IMR-90 (cell line): Measurements from ENCODE around the gene IL36RN. TPM values are rescaled to one million over a fixed set of nuclear protein-coding genes. Genes with fewer than 3 reads are reported as not detected.

Experiments used
- ATAC-seq: fragments of 200-7000 bp; cut with Tn5 transposase; 2 replicates; pipeline ENCODE4 v1.9.1; 2020; ENCODE audit warnings: low read depth, mild to moderate bottlenecking, moderate library complexity
- BruUV-seq: library from RNA; stranded (reverse); fragments of 400-500 nt; replicated peaks from 2 replicates; lab custom pipeline; 2021; lab: Mats Ljungman, UMichigan
- CTCF ChIA-PET: fragments of 300-600 bp; formaldehyde crosslinking; extraction: SDS; loops from one replicate; lab custom pipeline; 2021; ENCODE audit warnings: antibody characterized with exemption; lab: Yijun Ruan, JAX
- POLR2A ChIA-PET: fragments of 300-600 bp; sonication (Branson Sonifier 250); formaldehyde crosslinking; loops from one replicate; lab custom pipeline; 2022; ENCODE audit warnings: antibody characterized with exemption; ENCODE audit not compliant: unreplicated experiment; lab: Charles Lee
- DNase-seq: peaks from one replicate; pipeline ENCODE4 v3.0.0; 2013
- H2AFZ ChIP-seq: replicated peaks from 2 replicates; pipeline ENCODE3; 2013; ENCODE audit warnings: low read length, mild to moderate bottlenecking; ENCODE audit not compliant: poor library complexity
- H2AK5ac ChIP-seq: 2 replicates; pipeline ENCODE4 v1.6.1; 2013; ENCODE audit warnings: low read depth, low read length, inconsistent platforms
- H2AK9ac ChIP-seq: replicated peaks from 2 replicates; pipeline ENCODE3; 2013; ENCODE audit warnings: mild to moderate bottlenecking, low read depth, low read length, moderate library complexity; ENCODE audit not compliant: poor library complexity
- H2BK120ac ChIP-seq: 2 replicates; pipeline ENCODE4 v1.6.1; 2013; ENCODE audit warnings: low read depth, low read length, inconsistent platforms
- H2BK15ac ChIP-seq: 3 replicates; pipeline ENCODE4 v1.6.1; 2013; ENCODE audit warnings: low read depth, low read length, inconsistent platforms
- H2BK20ac ChIP-seq: 2 replicates; pipeline ENCODE4 v1.6.1; 2013; ENCODE audit warnings: low read depth, mild to moderate bottlenecking, inconsistent platforms, low read length, moderate library complexity
- H2BK5ac ChIP-seq: 2 replicates; pipeline ENCODE4 v1.6.1; 2013; ENCODE audit warnings: mild to moderate bottlenecking, low read depth, low read length, inconsistent platforms; ENCODE audit not compliant: poor library complexity, severe bottlenecking
- H3K14ac ChIP-seq: replicated peaks from 2 replicates; pipeline ENCODE4 v1.6.1; 2013; ENCODE audit warnings: low read depth, low read length, inconsistent platforms
- H3K18ac ChIP-seq: 2 replicates; pipeline ENCODE4 v1.6.1; 2013; ENCODE audit warnings: low read depth, low read length, control low read depth
- H3K23ac ChIP-seq: 2 replicates; pipeline ENCODE4 v1.6.1; 2013; ENCODE audit warnings: low read depth, low read length, inconsistent platforms
- H3K27ac ChIP-seq: 2 replicates; pipeline ENCODE4 v1.5.1; 2013; ENCODE audit warnings: mild to moderate bottlenecking, control low read depth, low read length; ENCODE audit not compliant: insufficient read depth
- H3K27me3 ChIP-seq: 2 replicates; pipeline ENCODE4 v1.6.1; 2013; ENCODE audit warnings: low read length; ENCODE audit not compliant: control insufficient read depth, insufficient read depth
- H3K36me3 ChIP-seq: 2 replicates; pipeline ENCODE4 v1.6.1; 2013; ENCODE audit warnings: low read length, mixed read lengths; ENCODE audit not compliant: control insufficient read depth, insufficient read depth
- H3K4ac ChIP-seq: 2 replicates; pipeline ENCODE4 v1.6.1; 2013; ENCODE audit warnings: low read depth, low read length, inconsistent platforms
- H3K4me1 ChIP-seq: 2 replicates; pipeline ENCODE4 v1.6.1; 2013; ENCODE audit warnings: low read length, mixed read lengths; ENCODE audit not compliant: control insufficient read depth, insufficient read depth
- H3K4me2 ChIP-seq: 2 replicates; pipeline ENCODE4 v1.6.1; 2013; ENCODE audit warnings: low read depth, mild to moderate bottlenecking, control low read depth, low read length, moderate library complexity
- H3K4me3 ChIP-seq: 2 replicates; pipeline ENCODE4 v1.5.1; 2013; ENCODE audit warnings: low read depth, mild to moderate bottlenecking, control low read depth, low read length, moderate library complexity; ENCODE audit not compliant: insufficient read depth
- H3K56ac ChIP-seq: 2 replicates; pipeline ENCODE4 v1.6.1; 2013; ENCODE audit warnings: low read length, inconsistent platforms; ENCODE audit not compliant: insufficient read depth; ENCODE audit errors: extremely low read depth
- H3K79me1 ChIP-seq, 2 experiments: 2 replicates each; pipeline ENCODE4 v1.6.1; 2013; ENCODE audit warnings: low read length in 2 of 2, inconsistent platforms in 1 of 2, low read depth in 1 of 2
- H3K9ac ChIP-seq: 2 replicates; pipeline ENCODE4 v1.6.1; 2013; ENCODE audit warnings: low read depth, low read length, control low read depth
- H3K9me1 ChIP-seq: 2 replicates; pipeline ENCODE4 v1.6.1; 2013; ENCODE audit warnings: low read length, inconsistent platforms; ENCODE audit not compliant: insufficient read depth
- H3K9me3 ChIP-seq: 2 replicates; pipeline ENCODE4 v1.6.1; 2013; ENCODE audit warnings: low read length; ENCODE audit not compliant: control insufficient read depth, insufficient read depth
- H4K20me1 ChIP-seq: 2 replicates; pipeline ENCODE4 v1.6.1; 2013; ENCODE audit warnings: low read length, inconsistent platforms; ENCODE audit not compliant: insufficient read depth
- H4K5ac ChIP-seq: 2 replicates; pipeline ENCODE4 v1.6.1; 2013; ENCODE audit warnings: mild to moderate bottlenecking, low read depth, low read length, control low read depth
- H4K8ac ChIP-seq, 2 experiments: 2 replicates each; pipeline ENCODE4 v1.6.1; 2013; ENCODE audit warnings: low read depth in 2 of 2, low read length in 2 of 2, control low read depth in 1 of 2, inconsistent platforms in 1 of 2
- H4K91ac ChIP-seq: 2 replicates; pipeline ENCODE4 v1.6.1; 2013; ENCODE audit warnings: low read depth, low read length, inconsistent platforms; ENCODE audit not compliant: insufficient read depth
- BHLHE40 ChIP-seq: fragments of 150-350 bp; IDR thresholded peaks from 2 replicates; pipeline ENCODE4 v1.6.1; 2016; ENCODE audit warnings: mild to moderate bottlenecking, low read depth, low read length
- CTCF ChIP-seq: conservative IDR thresholded peaks from 2 replicates; pipeline ENCODE4 v1.5.1; 2012; ENCODE audit warnings: mild to moderate bottlenecking, low read depth, low read length, improper control_type of control experiment
- FOS ChIP-seq: fragments of 150-350 bp; IDR thresholded peaks from 2 replicates; pipeline ENCODE4 v1.6.1; 2016; ENCODE audit warnings: low read depth, low read length
- MAFK ChIP-seq: IDR thresholded peaks from 2 replicates; pipeline ENCODE4 v1.6.1; 2012; ENCODE audit warnings: low read depth, low read length, improper control_type of control experiment
- MAZ ChIP-seq: IDR thresholded peaks from 2 replicates; pipeline ENCODE4 v1.6.1; 2012; ENCODE audit warnings: low read depth, mild to moderate bottlenecking, low read length, improper control_type of control experiment, moderate library complexity, borderline replicate concordance
- MXI1 ChIP-seq: IDR thresholded peaks from 2 replicates; pipeline ENCODE4 v1.6.1; 2012; ENCODE audit warnings: low read depth, mild to moderate bottlenecking, low read length, moderate library complexity, borderline replicate concordance
- NFE2L2 ChIP-seq: fragments of 150-350 bp; IDR thresholded peaks from 2 replicates; pipeline ENCODE4 v1.6.1; 2016; ENCODE audit warnings: low read depth, mild to moderate bottlenecking, low read length
- POLR2A ChIP-seq: IDR thresholded peaks from 2 replicates; pipeline ENCODE4 v1.6.1; 2012; ENCODE audit warnings: mild to moderate bottlenecking, low read depth, low read length
- RAD21 ChIP-seq: IDR thresholded peaks from 2 replicates; pipeline ENCODE4 v1.6.1; 2012; ENCODE audit warnings: low read length, improper control_type of control experiment
- RCOR1 ChIP-seq: IDR thresholded peaks from 2 replicates; pipeline ENCODE4 v1.6.1; 2012; ENCODE audit warnings: mild to moderate bottlenecking, low read length, improper control_type of control experiment; ENCODE audit not compliant: insufficient replicate concordance
- WGBS, 2 experiments: methylation state at CpG; one replicate each; pipeline versions ENCODE4 v1.1.5 to v1.1.7; 2013; ENCODE audit warnings: missing lambda C conversion rate in 2 of 2; ENCODE audit not compliant: insufficient read length in 1 of 2; ENCODE audit errors: extremely low coverage in 2 of 2; 5-methylcytosine and 5-hydroxymethylcytosine counted together
- dilution Hi-C: fragments of 300-500 bp; cut with HindIII; formaldehyde crosslinking; loops from one replicate; pipeline ENCODE4 v1.14.3; 2018; ENCODE audit warnings: low sequenced_read_pairs; ENCODE audit not compliant: unreplicated experiment
- in situ Hi-C: fragments of 300-500 bp; cut with MboI; formaldehyde crosslinking; loops from 3 replicates; pipeline ENCODE4 v1.14.3; 2019; ENCODE audit warnings: low sequenced_read_pairs, inconsistent platforms, mixed read lengths
- intact Hi-C: fragments of 100-400 bp; cut with micrococcal nuclease; formaldehyde crosslinking; loops from 2 replicates; pipeline ENCODE4 v1.10.0; 2022
- polyA plus RNA-seq, 3 experiments: library from polyadenylated mRNA; depleted of rRNA; stranded (reverse); fragments of >200 nt; gene quantifications; 2 replicates each; pipeline ENCODE4 v1.2.3, GENCODE V29; 2012; ENCODE audit warnings: low replicate concordance in 1 of 3
- total RNA-seq: library from RNA; depleted of rRNA; stranded (reverse); fragments of >200 nt; gene quantifications from 2 replicates; pipeline ENCODE4 v1.2.3, GENCODE V29; 2012
- TF ChIP-seq, protein P1 (sequence below): fragments of 150-350 bp; IDR thresholded peaks from 2 replicates; pipeline ENCODE4 v1.6.1; 2016; ENCODE audit warnings: low read depth, mild to moderate bottlenecking, low read length, moderate library complexity, borderline replicate concordance
- TF ChIP-seq, protein P2 (sequence below): fragments of 150-350 bp; IDR thresholded peaks from 2 replicates; pipeline ENCODE4 v1.6.1; 2017; ENCODE audit warnings: mild to moderate bottlenecking, antibody characterized with exemption, low read length, low read depth

Gene IL36RN
- total and polyA plus RNA-seq, 2 of the 4 experiments (the other 2 are of a cell fraction): not detected

GRCh38 chr2:113068706-113069485 is 9.9 kb downstream of the IL36RN start:
- dilution Hi-C loops: no loop called here
- TF ChIP-seq, protein P1, sequence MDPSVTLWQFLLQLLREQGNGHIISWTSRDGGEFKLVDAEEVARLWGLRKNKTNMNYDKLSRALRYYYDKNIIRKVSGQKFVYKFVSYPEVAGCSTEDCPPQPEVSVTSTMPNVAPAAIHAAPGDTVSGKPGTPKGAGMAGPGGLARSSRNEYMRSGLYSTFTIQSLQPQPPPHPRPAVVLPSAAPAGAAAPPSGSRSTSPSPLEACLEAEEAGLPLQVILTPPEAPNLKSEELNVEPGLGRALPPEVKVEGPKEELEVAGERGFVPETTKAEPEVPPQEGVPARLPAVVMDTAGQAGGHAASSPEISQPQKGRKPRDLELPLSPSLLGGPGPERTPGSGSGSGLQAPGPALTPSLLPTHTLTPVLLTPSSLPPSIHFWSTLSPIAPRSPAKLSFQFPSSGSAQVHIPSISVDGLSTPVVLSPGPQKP: no peak
- TF ChIP-seq, protein P2, sequence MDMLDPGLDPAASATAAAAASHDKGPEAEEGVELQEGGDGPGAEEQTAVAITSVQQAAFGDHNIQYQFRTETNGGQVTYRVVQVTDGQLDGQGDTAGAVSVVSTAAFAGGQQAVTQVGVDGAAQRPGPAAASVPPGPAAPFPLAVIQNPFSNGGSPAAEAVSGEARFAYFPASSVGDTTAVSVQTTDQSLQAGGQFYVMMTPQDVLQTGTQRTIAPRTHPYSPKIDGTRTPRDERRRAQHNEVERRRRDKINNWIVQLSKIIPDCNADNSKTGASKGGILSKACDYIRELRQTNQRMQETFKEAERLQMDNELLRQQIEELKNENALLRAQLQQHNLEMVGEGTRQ: no peak
- no peak for TF ChIP-seq RCOR1
- TF ChIP-seq MAZ: no peak
- no peak for TF ChIP-seq MXI1
- TF ChIP-seq CTCF: no peak
- TF ChIP-seq POLR2A: no peak
- no peak for TF ChIP-seq MAFK
- no peak for TF ChIP-seq FOS
- TF ChIP-seq RAD21: no peak
- no peak for TF ChIP-seq BHLHE40
- TF ChIP-seq NFE2L2: no peak
- Histone ChIP-seq H3K36me3 (no peaks in the 10 kb centered on the region), H3K14ac (no peak overlapping the region), H2BK5ac (no peak overlapping the region), H3K56ac (no peak overlapping the region), H2BK20ac (no peak overlapping the region), H2AK5ac (no peak overlapping the region), H2AK9ac (no peak overlapping the region), H2BK15ac (no peak overlapping the region), H3K27ac (no peak overlapping the region), H4K20me1 (no peaks in the 10 kb centered on the region), H3K9ac (no peak overlapping the region), H3K4me1 (no peaks in the 10 kb centered on the region), H3K18ac (no peak overlapping the region), H2AFZ (no peak overlapping the region), H3K27me3 (peaks cover 6% of the 10 kb centered on the region), H3K9me3 (no peaks in the 10 kb centered on the region), H3K79me1 (no peaks in the 10 kb centered on the region), H4K91ac (no peak overlapping the region), H2BK120ac (no peak overlapping the region), H3K4me2 (no peak overlapping the region), H4K8ac (no peak overlapping the region), H3K4me3 (no peak overlapping the region), H3K23ac (no peak overlapping the region), H3K9me1 (no peaks in the 10 kb centered on the region), H4K5ac (no peak overlapping the region), H3K4ac (no peak overlapping the region)
- DNase-seq: no peak
- ChIA-PET POLR2A (no interaction called here), CTCF (no interaction called here)
- ATAC-seq: no peak
- no CpG with 5 or more reads among the region's 5 CpGs for WGBS, 2 experiments
- in situ Hi-C loops: no loop called here
- intact Hi-C loops: no loop called here
- no TSS peak for BruUV-seq
